ENCODE measurements around the gene SPTB. TPM values are rescaled to one million over a fixed set of nuclear protein-coding genes. Genes with fewer than 3 reads are reported as not detected.

Gene SPTB
- polyA plus RNA-seq, 1 donor from 2014 or later: 0.06 TPM

GRCh38 chr14:64768401-64769095, 111.2 kb downstream of the SPTB start:
- H3K4me1 Mint-ChIP-seq: peaks cover 2 to 8% (median 2%) of the 10 kb centered on the region in 3 donors
- H3K27ac Mint-ChIP-seq: no peak overlapping the region
- H3K36me3 Mint-ChIP-seq: no peaks in the 10 kb centered on the region
- H3K27me3 Mint-ChIP-seq: peaks cover 6% of the 10 kb centered on the region
- H3K4me3 Mint-ChIP-seq: no peak overlapping the region
- H3K9me3 Mint-ChIP-seq: no peaks in the 10 kb centered on the region

DNA sequence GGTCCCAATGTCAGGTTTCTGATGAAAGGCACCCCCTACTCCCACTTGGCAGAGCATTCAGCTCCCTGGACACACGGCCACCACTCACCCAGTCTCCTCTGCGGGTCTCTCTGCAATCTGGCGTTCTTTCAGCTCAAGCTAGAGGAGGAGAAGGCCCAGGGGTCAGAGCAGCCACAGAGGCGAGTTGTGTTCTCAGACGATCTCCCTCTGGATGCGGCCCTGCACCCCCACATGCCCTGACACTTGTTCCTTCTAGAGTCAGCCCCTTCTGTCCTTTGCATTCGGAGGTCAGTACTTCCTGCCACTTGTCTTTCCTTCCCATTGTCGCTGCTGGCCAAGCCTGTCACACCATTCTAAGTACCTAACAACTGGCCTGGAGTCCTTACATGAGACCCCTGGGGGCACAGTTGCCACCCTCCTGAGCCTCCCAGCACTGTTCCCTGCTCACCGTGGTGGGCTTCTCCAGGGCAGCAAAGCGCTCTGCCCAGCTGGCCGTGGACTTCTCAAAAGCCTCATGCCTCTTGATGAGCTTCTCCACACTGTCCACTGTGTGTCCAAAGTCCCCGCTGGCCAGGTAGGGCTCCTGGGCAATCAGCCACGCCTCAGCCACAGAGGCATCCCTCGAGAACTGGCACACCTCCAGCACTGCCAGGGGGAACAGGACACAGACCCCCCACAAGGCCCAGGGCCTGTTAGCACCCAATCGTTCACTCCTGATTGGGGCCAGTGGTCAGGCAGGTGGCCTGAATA, 112.3 kb downstream of the SPTB start:
- peak overlapping the region in 1 of 4 donors; percentile 32 for H3K4me3 Mint-ChIP-seq
- H3K9me3 Mint-ChIP-seq: no peaks in the 10 kb centered on the region
- no peaks in the 10 kb centered on the region for H3K36me3 Mint-ChIP-seq
- peaks cover 10% of the 10 kb centered on the region for H3K27me3 Mint-ChIP-seq
- peak overlapping the region in 1 of 3 donors; percentile 23 for H3K27ac Mint-ChIP-seq
- H3K4me1 Mint-ChIP-seq: peaks cover 2 to 12% (median 6%) of the 10 kb centered on the region in 3 donors

DNA sequence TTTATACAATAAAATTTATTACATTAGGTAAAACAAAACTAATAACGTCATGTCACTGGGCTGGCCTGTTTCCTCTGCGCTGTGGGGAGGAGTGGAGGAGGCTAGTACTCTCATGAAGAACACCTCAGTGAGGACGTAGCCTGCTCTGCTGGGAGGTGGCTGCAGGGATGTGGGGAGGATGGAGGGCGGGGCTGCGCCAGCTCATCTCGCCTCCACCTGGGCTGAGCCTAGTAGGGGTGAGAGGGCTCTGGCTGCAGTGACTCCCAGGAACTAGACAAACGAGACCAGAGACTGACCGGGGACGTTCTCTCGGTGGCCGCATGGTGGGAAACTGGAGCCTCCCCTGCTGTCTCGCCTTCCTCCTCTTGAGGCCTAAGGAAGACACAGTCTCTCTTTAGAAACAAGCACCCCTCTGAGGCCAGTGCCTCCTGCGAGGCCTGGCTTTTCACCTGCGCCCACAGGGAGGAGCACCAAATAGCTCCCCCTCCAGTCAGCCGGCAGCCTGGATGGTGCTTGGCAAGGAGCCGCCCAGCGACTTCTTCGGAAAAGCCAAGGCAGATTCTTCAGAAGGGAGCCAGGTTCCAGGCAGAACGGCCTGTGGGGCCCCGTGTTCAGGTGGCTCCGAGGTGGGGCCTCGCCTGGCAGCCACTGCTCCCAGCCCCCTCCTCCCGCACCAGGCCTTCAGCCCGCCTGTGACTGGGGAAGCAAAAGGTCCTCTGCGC, 113.1 kb downstream of the SPTB start:
- no peaks in the 10 kb centered on the region for H3K9me3 Mint-ChIP-seq
- H3K4me1 Mint-ChIP-seq: peaks cover 3 to 12% (median 6%) of the 10 kb centered on the region in 3 donors
- H3K4me3 Mint-ChIP-seq: no peak overlapping the region
- H3K36me3 Mint-ChIP-seq: no peaks in the 10 kb centered on the region
- H3K27me3 Mint-ChIP-seq: peaks cover 17% of the 10 kb centered on the region
- no peak overlapping the region for H3K27ac Mint-ChIP-seq

GRCh38 chr14:64765740-64766302, 113.9 kb downstream of the SPTB start:
- Mint-ChIP-seq H3K27ac (no peak overlapping the region), H3K4me1 (peaks cover 3 to 12% (median 6%) of the 10 kb centered on the region in 3 donors), H3K36me3 (no peaks in the 10 kb centered on the region), H3K9me3 (no peaks in the 10 kb centered on the region), H3K27me3 (peaks cover 23% of the 10 kb centered on the region), H3K4me3 (no peak overlapping the region)

DNA sequence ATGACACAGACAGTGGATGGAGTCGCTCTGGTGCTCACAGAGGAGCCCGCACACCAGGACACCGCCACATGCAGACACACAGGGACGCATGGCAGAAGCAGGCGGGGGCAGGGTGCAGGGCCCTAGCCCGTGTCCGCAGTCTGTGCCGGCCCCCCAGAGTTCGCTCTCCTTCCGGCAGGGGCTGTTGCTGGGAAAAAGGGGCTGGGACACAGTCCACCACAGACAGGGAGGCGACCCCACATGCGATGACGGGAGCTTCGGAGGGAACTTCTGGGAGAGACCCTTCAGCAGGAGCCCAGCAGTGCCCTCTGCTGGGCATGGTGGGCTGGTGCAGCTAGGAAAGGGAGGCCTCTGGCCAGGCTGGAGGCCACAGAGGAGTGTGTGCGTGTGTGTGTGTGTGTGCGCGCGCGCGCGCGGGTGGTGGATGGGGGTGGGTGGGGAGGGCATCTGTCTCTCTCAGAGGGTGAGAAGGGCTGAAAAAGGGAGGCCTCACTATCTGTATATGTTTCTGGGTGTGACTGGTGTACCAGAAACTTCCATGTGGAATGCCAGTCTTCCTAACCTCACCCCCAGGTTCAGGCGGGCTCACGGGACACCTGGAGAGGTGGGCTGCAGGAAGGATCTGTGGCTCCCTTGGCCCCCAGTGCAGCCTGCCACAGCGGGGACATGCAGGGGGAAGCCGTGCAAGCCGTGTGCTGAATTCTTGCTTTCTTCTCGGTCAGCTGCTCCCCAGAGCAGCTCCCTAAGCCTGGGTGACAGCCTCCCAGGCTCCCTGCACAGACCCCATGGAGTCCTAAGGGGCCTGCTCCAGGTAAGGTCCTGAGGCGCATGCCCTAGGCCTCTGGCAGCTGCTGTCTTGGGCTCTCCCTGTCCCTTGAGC, 114.8 kb downstream of the SPTB start:
- Mint-ChIP-seq H3K27me3 (peaks cover 28% of the 10 kb centered on the region), H3K4me3 (peak overlapping the region in 2 of 4 donors; percentile 71 to 76), H3K36me3 (no peaks in the 10 kb centered on the region), H3K4me1 (peaks cover 3 to 12% (median 6%) of the 10 kb centered on the region in 3 donors), H3K27ac (no peak overlapping the region), H3K9me3 (no peaks in the 10 kb centered on the region)

GRCh38 chr14:64763801-64764621, 115.7 kb downstream of the SPTB start:
- Mint-ChIP-seq H3K9me3 (no peaks in the 10 kb centered on the region), H3K36me3 (no peaks in the 10 kb centered on the region), H3K27ac (no peak overlapping the region), H3K4me1 (peaks cover 3 to 12% (median 6%) of the 10 kb centered on the region in 3 donors), H3K4me3 (peak overlapping the region in 2 of 4 donors; percentile 71 to 76), H3K27me3 (peaks cover 33% of the 10 kb centered on the region)

- Mint-ChIP-seq H3K36me3 (no peaks in the 10 kb centered on the region), H3K27me3 (peaks cover 36% of the 10 kb centered on the region), H3K4me3 (peak overlapping the region in 1 of 4 donors; percentile 9), H3K4me1 (peaks cover 3 to 12% (median 6%) of the 10 kb centered on the region in 3 donors), H3K9me3 (no peaks in the 10 kb centered on the region), H3K27ac (no peak overlapping the region)
Measured at GRCh38 chr14:64763085-64763782, 116.5 kb downstream of the SPTB start.

DNA sequence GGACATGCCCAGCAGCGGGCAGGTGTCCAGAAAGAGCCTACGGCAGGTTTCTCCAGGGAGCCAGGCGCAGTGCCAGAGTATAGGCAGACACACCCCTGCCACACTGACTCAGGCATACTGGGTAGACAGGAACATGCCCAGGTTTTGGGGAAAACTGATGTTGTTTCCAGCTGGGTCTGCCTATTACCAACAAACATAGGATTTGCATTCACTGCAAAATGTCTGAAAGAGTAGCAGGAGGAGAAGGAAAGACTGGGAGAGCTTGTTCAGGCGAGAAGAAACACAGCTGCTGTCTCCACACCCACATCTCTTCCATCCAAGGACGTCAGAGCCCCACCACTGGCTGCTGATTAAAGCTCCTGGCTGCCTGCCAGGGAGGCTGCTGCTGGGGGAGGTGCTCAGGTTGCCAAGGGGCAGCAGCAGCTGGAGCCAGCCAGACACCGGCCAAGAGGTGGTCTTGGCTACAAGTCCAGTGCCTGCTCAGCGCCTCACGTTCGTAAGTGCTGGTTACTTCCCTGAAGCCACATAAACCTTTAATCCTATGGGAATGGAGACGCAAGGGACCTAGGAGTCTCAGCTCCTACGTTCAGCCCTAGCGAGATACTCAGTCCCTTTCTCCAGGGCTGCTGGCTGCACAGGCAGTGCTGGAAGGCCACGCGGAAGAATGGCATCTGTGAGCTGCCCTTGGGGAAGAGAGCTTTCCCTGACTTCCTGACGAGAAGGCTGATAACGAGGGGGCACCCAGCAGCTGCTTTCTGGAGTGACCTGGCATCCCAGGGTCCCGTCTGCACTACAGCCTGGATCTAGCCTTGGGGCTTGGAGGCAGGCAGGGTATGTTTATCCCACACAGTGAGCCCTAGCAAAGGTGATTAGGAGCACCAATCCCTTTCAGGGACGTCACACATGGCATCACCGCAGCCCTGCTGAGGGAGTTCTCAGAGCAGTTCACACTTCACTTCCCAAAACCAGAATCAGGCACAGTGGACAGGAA, 117.4 kb downstream of the SPTB start:
- H3K36me3 Mint-ChIP-seq: no peaks in the 10 kb centered on the region
- peaks cover 3 to 12% (median 6%) of the 10 kb centered on the region in 3 donors for H3K4me1 Mint-ChIP-seq
- no peak overlapping the region for H3K27ac Mint-ChIP-seq
- H3K4me3 Mint-ChIP-seq: peak overlapping the region in 1 of 4 donors; percentile 9
- H3K27me3 Mint-ChIP-seq: peaks cover 36% of the 10 kb centered on the region
- no peaks in the 10 kb centered on the region for H3K9me3 Mint-ChIP-seq

DNA sequence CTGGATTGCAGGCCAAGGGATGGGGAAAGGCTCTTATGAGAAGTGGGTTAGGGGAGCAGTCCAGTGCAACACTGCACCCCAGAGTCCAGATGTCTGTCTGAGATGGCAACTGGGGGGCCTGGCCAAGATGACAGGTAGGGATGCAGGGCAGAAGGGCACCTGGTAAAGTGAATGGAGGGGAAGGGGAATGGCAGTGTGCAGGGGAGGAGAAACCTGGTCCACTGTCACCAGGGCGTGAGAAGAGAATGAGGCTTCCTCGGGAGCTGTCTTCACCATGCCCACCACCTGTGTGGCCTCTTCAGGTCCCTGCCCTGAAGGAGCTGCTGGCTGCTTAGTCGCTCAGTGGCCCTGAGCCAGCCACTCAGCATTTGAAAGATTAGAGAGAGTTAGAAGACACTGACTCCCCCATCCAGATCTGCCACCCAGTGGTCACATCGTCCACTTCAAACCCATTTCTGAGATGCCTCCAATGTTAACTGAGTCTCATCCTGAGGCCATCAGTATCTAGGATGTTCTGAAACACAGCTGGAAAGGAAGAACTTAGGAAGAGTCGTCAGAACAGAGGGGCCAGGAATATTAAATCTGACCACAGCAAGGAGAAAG, 118.2 kb downstream of the SPTB start:
- no peaks in the 10 kb centered on the region for H3K36me3 Mint-ChIP-seq
- peaks cover 3 to 12% (median 6%) of the 10 kb centered on the region in 3 donors for H3K4me1 Mint-ChIP-seq
- no peak overlapping the region for H3K4me3 Mint-ChIP-seq
- no peaks in the 10 kb centered on the region for H3K9me3 Mint-ChIP-seq
- no peak overlapping the region for H3K27ac Mint-ChIP-seq
- H3K27me3 Mint-ChIP-seq: peaks cover 39% of the 10 kb centered on the region

GRCh38 chr14:64760916-64761315, 118.8 kb downstream of the SPTB start:
- no peak overlapping the region for H3K27ac Mint-ChIP-seq
- H3K4me1 Mint-ChIP-seq: peaks cover 3 to 12% (median 6%) of the 10 kb centered on the region in 3 donors
- no peaks in the 10 kb centered on the region for H3K9me3 Mint-ChIP-seq
- H3K36me3 Mint-ChIP-seq: no peaks in the 10 kb centered on the region
- H3K4me3 Mint-ChIP-seq: no peak overlapping the region
- peaks cover 40% of the 10 kb centered on the region for H3K27me3 Mint-ChIP-seq

- Mint-ChIP-seq H3K27me3 (peaks cover 40% of the 10 kb centered on the region), H3K4me1 (peaks cover 3 to 12% (median 6%) of the 10 kb centered on the region in 3 donors), H3K9me3 (no peaks in the 10 kb centered on the region), H3K27ac (no peak overlapping the region), H3K4me3 (no peak overlapping the region), H3K36me3 (no peaks in the 10 kb centered on the region)
Measured at GRCh38 chr14:64760146-64760755, 119.5 kb downstream of the SPTB start.
